Panc1 (cell line): ENCODE results near the gene NME8. TPM values are rescaled to one million over a fixed set of nuclear protein-coding genes. Genes with fewer than 3 reads are reported as not detected.
"Not testable (repeated sequence)": the region's sequence is repeated elsewhere in the genome, so short reads cannot be mapped to it uniquely, and the experiment has no call there.

Source experiments
- ATAC-seq: fragments of 200-7000 bp; cut with Tn5 transposase; 2 replicates; pipeline ENCODE4 v1.9.1; 2020; ENCODE audit warnings: mild to moderate bottlenecking, moderate library complexity
- Bru-seq: library from RNA; stranded (reverse); fragments of 400-500 nt; gene quantifications from one replicate; lab custom pipeline; 2021; lab: Mats Ljungman, UMichigan
- BruChase-seq, 2 experiments: library from RNA; stranded (reverse); fragments of 400-500 nt; gene quantifications; one replicate each; lab custom pipeline; 2021; lab: Mats Ljungman, UMichigan
- BruUV-seq: library from RNA; stranded (reverse); fragments of 400-500 nt; replicated peaks from 2 replicates; lab custom pipeline; 2021; lab: Mats Ljungman, UMichigan
- CTCF ChIA-PET: fragments of 300-600 bp; sonication (Branson Sonifier 250); formaldehyde crosslinking; loops from one replicate; lab custom pipeline; 2022; ENCODE audit warnings: antibody characterized with exemption; lab: Charles Lee
- POLR2A ChIA-PET: fragments of 300-600 bp; sonication (Branson Sonifier 250); formaldehyde crosslinking; loops from one replicate; lab custom pipeline; 2022; ENCODE audit warnings: antibody characterized with exemption; lab: Charles Lee
- DNase-seq: peaks from one replicate; pipeline ENCODE4 v3.0.0-alpha.2; 2010; ENCODE audit warnings: low read depth, low spot score
- H3K27ac ChIP-seq: 2 replicates; pipeline ENCODE4 v1.5.1; 2011; ENCODE audit warnings: mild to moderate bottlenecking, low read length, inconsistent platforms
- H3K27me3 ChIP-seq: fragments of 200-500 bp; sonication (Bioruptor generic); 2 replicates; pipeline ENCODE4 v1.6.0; 2014; ENCODE audit warnings: low read length, inconsistent platforms; ENCODE audit not compliant: control insufficient read depth, insufficient read depth
- H3K36me3 ChIP-seq: fragments of 200-500 bp; sonication (Bioruptor generic); 2 replicates; pipeline ENCODE4 v1.5.1; 2014; ENCODE audit warnings: inconsistent platforms, mild to moderate bottlenecking, low read length, moderate library complexity; ENCODE audit not compliant: control insufficient read depth, insufficient read depth
- H3K4me1 ChIP-seq: 2 replicates; pipeline ENCODE4 v1.5.1; 2011; ENCODE audit warnings: inconsistent platforms, mild to moderate bottlenecking, low read length, moderate library complexity; ENCODE audit not compliant: control insufficient read depth, insufficient read depth
- H3K4me3 ChIP-seq, 2 experiments: 2 replicates each; pipeline ENCODE4 v1.5.1; 2011 to 2012; ENCODE audit warnings: low read depth in 2 of 2, low read length in 2 of 2, mild to moderate bottlenecking in 2 of 2, inconsistent platforms in 1 of 2, moderate library complexity in 1 of 2
- H3K9me3 ChIP-seq: fragments of 200-500 bp; sonication (Bioruptor generic); 2 replicates; pipeline ENCODE4 v1.5.1; 2014; ENCODE audit warnings: low read depth, mild to moderate bottlenecking, inconsistent platforms, low read length, moderate library complexity; ENCODE audit not compliant: control insufficient read depth, insufficient read depth
- POLR2AphosphoS5 ChIP-seq: IDR thresholded peaks from 2 replicates; pipeline ENCODE4 v1.6.1; 2012; ENCODE audit warnings: mild to moderate bottlenecking, low read depth, low read length, moderate library complexity
- SIN3A ChIP-seq: IDR thresholded peaks from 2 replicates; pipeline ENCODE4 v1.6.1; 2012; ENCODE audit warnings: low read depth, mild to moderate bottlenecking, low read length, moderate library complexity, borderline replicate concordance; ENCODE audit not compliant: insufficient read depth
- TCF7L2 ChIP-seq: IDR thresholded peaks from 2 replicates; pipeline ENCODE4 v1.6.1; 2011; ENCODE audit warnings: mild to moderate bottlenecking, low read depth, low read length, inconsistent platforms
- in situ Hi-C: cut with HindIII; loops from 2 replicates; pipeline ENCODE4 v1.10.0; 2016; ENCODE audit warnings: low sequenced_read_pairs, low pct_unique_long_range_greater_than_20kb
- intact Hi-C: fragments of 100-400 bp; cut with micrococcal nuclease; formaldehyde crosslinking; loops from one replicate; pipeline ENCODE4 v1.10.0; 2022; ENCODE audit not compliant: unreplicated experiment
- long read RNA-seq: library from polyadenylated mRNA; unstranded; transcript quantifications from one replicate; pipeline ENCODE4 v2.0.0, GENCODE V29; 2021; ENCODE audit not compliant: unreplicated experiment
- polyA plus RNA-seq: library from polyadenylated mRNA; unstranded; fragments of >200 nt; gene quantifications from one replicate; pipeline ENCODE4 v1.2.1, GENCODE V29; 2012; ENCODE audit warnings: missing spikeins; ENCODE audit not compliant: insufficient read length
- total RNA-seq: library from RNA; stranded (reverse); gene quantifications from one replicate; pipeline ENCODE4 v1.2.1, GENCODE V29; 2021; ENCODE audit not compliant: unreplicated experiment
- TF ChIP-seq, protein P1 (sequence below), 2 experiments: IDR thresholded peaks; 2 replicates each; pipeline ENCODE4 v1.6.1; 2011 to 2012; ENCODE audit warnings: low read depth in 2 of 2, control low read depth in 1 of 2, low read length in 1 of 2, mild to moderate bottlenecking in 1 of 2, moderate library complexity in 1 of 2; ENCODE audit not compliant: insufficient read depth in 1 of 2
- TF ChIP-seq, protein P2 (sequence below): fragments of 450-650 bp; IDR thresholded peaks from 2 replicates; pipeline ENCODE4 v1.5.1; 2017; ENCODE audit warnings: mild to moderate bottlenecking

The NME8 gene, protein sequence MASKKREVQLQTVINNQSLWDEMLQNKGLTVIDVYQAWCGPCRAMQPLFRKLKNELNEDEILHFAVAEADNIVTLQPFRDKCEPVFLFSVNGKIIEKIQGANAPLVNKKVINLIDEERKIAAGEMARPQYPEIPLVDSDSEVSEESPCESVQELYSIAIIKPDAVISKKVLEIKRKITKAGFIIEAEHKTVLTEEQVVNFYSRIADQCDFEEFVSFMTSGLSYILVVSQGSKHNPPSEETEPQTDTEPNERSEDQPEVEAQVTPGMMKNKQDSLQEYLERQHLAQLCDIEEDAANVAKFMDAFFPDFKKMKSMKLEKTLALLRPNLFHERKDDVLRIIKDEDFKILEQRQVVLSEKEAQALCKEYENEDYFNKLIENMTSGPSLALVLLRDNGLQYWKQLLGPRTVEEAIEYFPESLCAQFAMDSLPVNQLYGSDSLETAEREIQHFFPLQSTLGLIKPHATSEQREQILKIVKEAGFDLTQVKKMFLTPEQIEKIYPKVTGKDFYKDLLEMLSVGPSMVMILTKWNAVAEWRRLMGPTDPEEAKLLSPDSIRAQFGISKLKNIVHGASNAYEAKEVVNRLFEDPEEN
- total RNA-seq, result not detected
- not detected for polyA plus RNA-seq
- not detected for Bru-seq, nascent RNA
- BruChase-seq, experiment 1, labeled RNA remaining after a 2-hour chase, result not detected
- not detected for BruChase-seq, experiment 2, labeled RNA remaining after a 6-hour chase
- long read RNA-seq, result 0 reads

DNA sequence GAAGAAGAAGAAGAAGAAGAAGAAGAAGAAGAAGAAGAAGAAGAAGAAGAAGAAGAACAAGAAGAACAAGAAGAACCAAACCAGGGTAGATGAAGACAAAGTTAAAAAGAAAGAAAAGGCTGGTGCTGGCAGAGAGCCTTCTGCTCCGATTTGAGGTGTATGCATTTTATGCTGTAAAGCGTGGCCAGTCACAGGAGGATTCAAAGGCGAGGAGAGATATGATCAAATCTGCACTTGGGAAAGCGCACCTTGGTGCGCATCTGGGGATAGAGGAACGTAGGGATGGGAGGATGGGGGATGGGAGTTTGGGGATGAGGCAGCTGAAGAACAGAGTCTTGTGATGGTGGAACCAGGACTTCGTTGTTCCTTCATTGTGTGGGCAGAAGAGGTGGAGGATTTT, at the start of gene NME8:
Gene NME8 (plus strand): TSS at position 301 of the 400 bp plus-strand sequence. CDS start 1,670 bp downstream, outside the sequence.
- intact Hi-C loops (no loop called here), in situ Hi-C loops (no loop called here)
- BruUV-seq, result no TSS peak
- H3K4me3 ChIP-seq, result no peak within 1 kb of the TSS
- ATAC-seq, result no peak
- CTCF ChIA-PET, result no interaction called here
- H3K27ac ChIP-seq, result no peak within 1 kb of the TSS
- TF ChIP-seq POLR2AphosphoS5, result no peak
- TF ChIP-seq TCF7L2, result no peak
- TF ChIP-seq, protein P1, sequence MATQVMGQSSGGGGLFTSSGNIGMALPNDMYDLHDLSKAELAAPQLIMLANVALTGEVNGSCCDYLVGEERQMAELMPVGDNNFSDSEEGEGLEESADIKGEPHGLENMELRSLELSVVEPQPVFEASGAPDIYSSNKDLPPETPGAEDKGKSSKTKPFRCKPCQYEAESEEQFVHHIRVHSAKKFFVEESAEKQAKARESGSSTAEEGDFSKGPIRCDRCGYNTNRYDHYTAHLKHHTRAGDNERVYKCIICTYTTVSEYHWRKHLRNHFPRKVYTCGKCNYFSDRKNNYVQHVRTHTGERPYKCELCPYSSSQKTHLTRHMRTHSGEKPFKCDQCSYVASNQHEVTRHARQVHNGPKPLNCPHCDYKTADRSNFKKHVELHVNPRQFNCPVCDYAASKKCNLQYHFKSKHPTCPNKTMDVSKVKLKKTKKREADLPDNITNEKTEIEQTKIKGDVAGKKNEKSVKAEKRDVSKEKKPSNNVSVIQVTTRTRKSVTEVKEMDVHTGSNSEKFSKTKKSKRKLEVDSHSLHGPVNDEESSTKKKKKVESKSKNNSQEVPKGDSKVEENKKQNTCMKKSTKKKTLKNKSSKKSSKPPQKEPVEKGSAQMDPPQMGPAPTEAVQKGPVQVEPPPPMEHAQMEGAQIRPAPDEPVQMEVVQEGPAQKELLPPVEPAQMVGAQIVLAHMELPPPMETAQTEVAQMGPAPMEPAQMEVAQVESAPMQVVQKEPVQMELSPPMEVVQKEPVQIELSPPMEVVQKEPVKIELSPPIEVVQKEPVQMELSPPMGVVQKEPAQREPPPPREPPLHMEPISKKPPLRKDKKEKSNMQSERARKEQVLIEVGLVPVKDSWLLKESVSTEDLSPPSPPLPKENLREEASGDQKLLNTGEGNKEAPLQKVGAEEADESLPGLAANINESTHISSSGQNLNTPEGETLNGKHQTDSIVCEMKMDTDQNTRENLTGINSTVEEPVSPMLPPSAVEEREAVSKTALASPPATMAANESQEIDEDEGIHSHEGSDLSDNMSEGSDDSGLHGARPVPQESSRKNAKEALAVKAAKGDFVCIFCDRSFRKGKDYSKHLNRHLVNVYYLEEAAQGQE (IDR thresholded peaks at IDR 0.05; ENCODE audit: insufficient read depth in 1 of 2, low read depth in 2 of 2, low read length in 1 of 2), result no peak
- TF ChIP-seq SIN3A, result no peak
- TF ChIP-seq, protein P2, sequence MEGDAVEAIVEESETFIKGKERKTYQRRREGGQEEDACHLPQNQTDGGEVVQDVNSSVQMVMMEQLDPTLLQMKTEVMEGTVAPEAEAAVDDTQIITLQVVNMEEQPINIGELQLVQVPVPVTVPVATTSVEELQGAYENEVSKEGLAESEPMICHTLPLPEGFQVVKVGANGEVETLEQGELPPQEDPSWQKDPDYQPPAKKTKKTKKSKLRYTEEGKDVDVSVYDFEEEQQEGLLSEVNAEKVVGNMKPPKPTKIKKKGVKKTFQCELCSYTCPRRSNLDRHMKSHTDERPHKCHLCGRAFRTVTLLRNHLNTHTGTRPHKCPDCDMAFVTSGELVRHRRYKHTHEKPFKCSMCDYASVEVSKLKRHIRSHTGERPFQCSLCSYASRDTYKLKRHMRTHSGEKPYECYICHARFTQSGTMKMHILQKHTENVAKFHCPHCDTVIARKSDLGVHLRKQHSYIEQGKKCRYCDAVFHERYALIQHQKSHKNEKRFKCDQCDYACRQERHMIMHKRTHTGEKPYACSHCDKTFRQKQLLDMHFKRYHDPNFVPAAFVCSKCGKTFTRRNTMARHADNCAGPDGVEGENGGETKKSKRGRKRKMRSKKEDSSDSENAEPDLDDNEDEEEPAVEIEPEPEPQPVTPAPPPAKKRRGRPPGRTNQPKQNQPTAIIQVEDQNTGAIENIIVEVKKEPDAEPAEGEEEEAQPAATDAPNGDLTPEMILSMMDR, result no peak
- no peaks in the 10 kb centered on the region for H3K36me3 ChIP-seq
- peaks cover 3% of the 10 kb centered on the region for H3K27me3 ChIP-seq
- H3K4me1 ChIP-seq, result no peaks in the 10 kb centered on the region
- no peak for DNase-seq
- no peaks in the 10 kb centered on the region for H3K9me3 ChIP-seq
- POLR2A ChIA-PET, result no interaction called here

DNA sequence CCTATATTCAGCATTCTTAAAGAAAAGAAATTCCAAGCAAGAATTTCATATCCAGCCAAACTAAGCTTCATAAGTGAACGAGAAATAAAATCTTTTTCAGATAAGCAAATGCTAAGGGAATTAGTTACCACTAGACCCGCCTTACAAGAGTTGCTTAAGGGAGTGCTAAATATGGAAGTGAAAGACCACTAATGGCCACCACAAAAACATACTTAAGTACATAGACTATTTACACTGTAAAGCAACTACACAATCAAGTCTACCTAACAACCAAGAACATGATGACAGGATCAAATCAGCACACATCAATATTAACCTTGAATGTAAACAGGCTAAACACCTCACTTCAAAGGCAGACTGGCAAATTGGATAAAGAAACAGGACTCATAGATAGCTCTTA, 42.2 kb upstream of the NME8 start:
- Histone ChIP-seq H3K36me3 (no peaks in the 10 kb centered on the region), H3K4me1 (no peaks in the 10 kb centered on the region), H3K27me3 (no peaks in the 10 kb centered on the region), H3K4me3 (no peak overlapping the region), H3K9me3 (no peaks in the 10 kb centered on the region), H3K27ac (no peak overlapping the region)
- BruUV-seq, result no TSS peak
- TF ChIP-seq SIN3A, result no peak
- TF ChIP-seq, protein P1 (IDR thresholded peaks at IDR 0.05; ENCODE audit: insufficient read depth in 1 of 2, low read depth in 2 of 2, low read length in 1 of 2), result no peak
- no peak for TF ChIP-seq TCF7L2
- TF ChIP-seq, protein P2, result no peak
- TF ChIP-seq POLR2AphosphoS5, result no peak
- in situ Hi-C loops, result no loop called here
- DNase-seq, result no peak
- intact Hi-C loops, result no loop called here
- POLR2A ChIA-PET, result no interaction called here
- ATAC-seq, result no peak
- CTCF ChIA-PET, result no interaction called here

DNA sequence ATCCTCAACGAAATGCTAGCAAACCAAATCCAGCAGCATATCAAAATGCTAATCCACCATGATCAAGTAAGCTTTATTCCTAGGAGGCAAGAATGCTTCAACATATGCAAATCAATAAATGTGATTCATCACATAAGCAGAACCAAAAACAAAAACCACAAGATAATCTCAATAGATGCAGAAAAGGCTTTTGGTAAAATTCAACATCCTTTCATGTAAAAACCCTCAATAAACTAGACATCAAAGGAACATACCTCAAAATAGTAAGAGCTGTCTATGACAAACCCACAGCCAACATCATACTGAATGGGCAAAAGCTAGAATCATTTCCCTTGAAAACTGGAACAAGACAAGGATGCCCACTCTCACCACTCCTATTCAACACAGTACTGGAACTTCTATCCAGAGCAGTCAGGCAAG, 36.2 kb upstream of the NME8 start:
- CTCF ChIA-PET, H3K27ac ChIP-seq, intact Hi-C loops, H3K4me1 ChIP-seq, POLR2A ChIA-PET, H3K4me3 ChIP-seq, H3K9me3 ChIP-seq, BruUV-seq, ATAC-seq, in situ Hi-C loops, H3K36me3 ChIP-seq, DNase-seq, H3K27me3 ChIP-seq: not testable (repeated sequence)
